Neuronal stem cell (in vitro differentiated cells): ENCODE measurements around the gene BBOX1.

Source experiments
- DNase-seq: peaks from one replicate; pipeline ENCODE4 v3.0.0-alpha.2; 2013; ENCODE audit warnings: low spot score
- H2AFZ ChIP-seq: one replicate; pipeline ENCODE4 v1.6.1; 2013; ENCODE audit warnings: mild to moderate bottlenecking, low read length, inconsistent platforms
- H2AK5ac ChIP-seq: 2 replicates; pipeline ENCODE4 v1.6.1; 2013; ENCODE audit warnings: low read depth, mild to moderate bottlenecking, inconsistent platforms, low read length, moderate library complexity, mixed read lengths
- H2BK120ac ChIP-seq: 2 replicates; pipeline ENCODE4 v1.6.1; 2013; ENCODE audit warnings: low read depth, mild to moderate bottlenecking, inconsistent platforms, low read length, moderate library complexity, mixed read lengths
- H2BK12ac ChIP-seq: one replicate; pipeline ENCODE4 v1.6.1; 2013; ENCODE audit warnings: low read length, inconsistent platforms
- H2BK15ac ChIP-seq: 2 replicates; pipeline ENCODE4 v1.6.1; 2013; ENCODE audit warnings: mild to moderate bottlenecking, low read length, inconsistent platforms, mixed read lengths
- H2BK5ac ChIP-seq: one replicate; pipeline ENCODE4 v1.6.1; 2013; ENCODE audit warnings: inconsistent platforms, mild to moderate bottlenecking, low read length, moderate library complexity
- H3K14ac ChIP-seq: one replicate; pipeline ENCODE4 v1.6.1; 2013; ENCODE audit warnings: low read length, inconsistent platforms
- H3K18ac ChIP-seq: 2 replicates; pipeline ENCODE4 v1.6.1; 2013; ENCODE audit warnings: low read length, inconsistent platforms
- H3K23ac ChIP-seq: 2 replicates; pipeline ENCODE4 v1.6.1; 2013; ENCODE audit warnings: low read depth, mild to moderate bottlenecking, mixed read lengths, low read length, inconsistent platforms; ENCODE audit not compliant: poor library complexity
- H3K27ac ChIP-seq: replicated peaks from 3 replicates; pipeline ENCODE4 v1.5.1; 2013; ENCODE audit warnings: low read length, inconsistent platforms
- H3K27me3 ChIP-seq, 3 experiments: 2 replicates each; pipeline ENCODE4 v1.6.1; 2013; ENCODE audit warnings: low read length in 3 of 3, mild to moderate bottlenecking in 2 of 3, inconsistent platforms in 1 of 3, low read depth in 1 of 3, mixed read lengths in 1 of 3, moderate library complexity in 1 of 3; ENCODE audit not compliant: control insufficient read depth in 3 of 3, insufficient read depth in 3 of 3
- H3K36me3 ChIP-seq, 2 donors: replicated peaks in 1 of 2; 2 replicates each; pipeline ENCODE4 v1.6.1; 2013; ENCODE audit warnings: low read length in 2 of 2; ENCODE audit not compliant: control insufficient read depth in 2 of 2, insufficient read depth in 2 of 2
- H3K4ac ChIP-seq: 2 replicates; pipeline ENCODE4 v1.6.1; 2013; ENCODE audit warnings: inconsistent platforms, mild to moderate bottlenecking, low read length, moderate library complexity
- H3K4me1 ChIP-seq, 2 donors: 1 replicate in 1 of 2; 2 replicates in 1 of 2; pipeline ENCODE4 v1.6.1; 2013; ENCODE audit warnings: low read length in 2 of 2, low read depth in 1 of 2; ENCODE audit not compliant: control insufficient read depth in 2 of 2, insufficient read depth in 1 of 2
- H3K4me2 ChIP-seq: one replicate; pipeline ENCODE4 v1.6.1; 2013; ENCODE audit warnings: mild to moderate bottlenecking, low read length, inconsistent platforms; ENCODE audit not compliant: insufficient read depth, poor library complexity, severe bottlenecking
- H3K4me3 ChIP-seq, 2 donors: 2 replicates each; pipeline ENCODE4 v1.5.1; 2013; ENCODE audit warnings: low read length in 2 of 2, mild to moderate bottlenecking in 2 of 2, inconsistent platforms in 1 of 2, moderate library complexity in 1 of 2
- H3K79me1 ChIP-seq: one replicate; pipeline ENCODE4 v1.6.1; 2013; ENCODE audit warnings: low read depth, mild to moderate bottlenecking, inconsistent platforms, low read length, moderate library complexity
- H3K9ac ChIP-seq: one replicate; pipeline ENCODE4 v1.6.1; 2013; ENCODE audit warnings: mild to moderate bottlenecking, low read depth, low read length, inconsistent platforms; ENCODE audit not compliant: poor library complexity
- H3K9me3 ChIP-seq, 2 donors: replicated peaks in 1 of 2; 2 replicates each; pipeline versions ENCODE3 to v1.6.1; 2013; ENCODE audit warnings: low read length in 2 of 2, mild to moderate bottlenecking in 2 of 2, inconsistent platforms in 1 of 2, low read depth in 1 of 2, mixed read lengths in 1 of 2, moderate library complexity in 1 of 2; ENCODE audit not compliant: control insufficient read depth in 2 of 2, insufficient read depth in 1 of 2
- H4K8ac ChIP-seq: one replicate; pipeline ENCODE4 v1.6.1; 2013; ENCODE audit warnings: low read depth, mild to moderate bottlenecking, inconsistent platforms, low read length, moderate library complexity
- H4K91ac ChIP-seq: one replicate; pipeline ENCODE4 v1.6.1; 2013; ENCODE audit warnings: low read length, low read depth, mild to moderate bottlenecking, inconsistent platforms; ENCODE audit not compliant: poor library complexity
- WGBS, 2 donors: extraction: QIAGEN DNeasy Blood & Tissue Kit; methylation state at CpG; one replicate each; pipeline ENCODE4 v1.1.7; 2013; ENCODE audit warnings: missing lambda C conversion rate in 2 of 2, mixed read lengths in 1 of 2; ENCODE audit not compliant: insufficient read length in 2 of 2, insufficient replicate concordance in 1 of 2; ENCODE audit errors: extremely low coverage in 2 of 2; 5-methylcytosine and 5-hydroxymethylcytosine counted together

Gene BBOX1

DNA sequence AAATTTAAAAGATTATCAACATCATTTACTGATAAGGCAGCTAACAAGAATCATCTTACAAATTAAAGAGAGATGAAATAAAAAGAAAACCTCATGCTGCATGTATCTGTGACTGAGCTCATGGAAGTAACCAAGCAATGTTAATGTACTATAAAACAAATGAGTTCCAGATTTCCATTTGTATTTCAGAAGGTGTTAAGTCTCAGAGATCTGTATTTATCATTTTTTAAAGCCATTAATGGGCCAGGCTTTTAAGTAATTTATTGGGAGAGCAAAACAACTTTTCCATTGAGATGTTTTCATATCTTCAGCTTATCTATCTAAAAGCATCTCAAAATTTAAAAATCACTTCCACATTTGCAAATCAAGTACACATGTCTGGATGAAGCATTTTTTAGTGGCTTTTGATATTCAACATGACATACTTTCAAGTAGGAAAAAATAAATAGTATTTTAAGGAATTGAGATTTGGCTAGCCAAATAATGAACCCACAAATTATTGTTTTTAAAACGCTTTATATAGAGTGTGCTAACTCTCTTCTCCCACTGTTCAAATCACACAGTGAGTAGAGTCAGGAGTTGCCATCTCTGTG is 17.9 kb upstream of the BBOX1 start:
- Histone ChIP-seq H3K4me3 (no peak overlapping the region), H3K14ac (no peak overlapping the region), H2BK5ac (no peak overlapping the region), H3K4ac (no peak overlapping the region), H3K36me3 (no peaks in the 10 kb centered on the region), H2BK15ac (no peak overlapping the region), H3K18ac (no peak overlapping the region), H3K9me3 (no peaks in the 10 kb centered on the region), H4K91ac (no peak overlapping the region), H2BK12ac (no peak overlapping the region), H2AK5ac (no peak overlapping the region), H3K9ac (no peak overlapping the region), H3K27ac (no peak overlapping the region), H2BK120ac (no peak overlapping the region), H3K23ac (no peak overlapping the region), H3K27me3 (peaks cover 0 to 3% (median 0%) of the 10 kb centered on the region in 3 experiments), H2AFZ (no peak overlapping the region), H3K4me1 (no peaks in the 10 kb centered on the region), H3K79me1 (no peaks in the 10 kb centered on the region), H4K8ac (no peak overlapping the region), H3K4me2 (no peak overlapping the region)
- no CpG with 5 or more reads among the region's 1 CpG for WGBS, 2 donors
- no peak for DNase-seq

DNA sequence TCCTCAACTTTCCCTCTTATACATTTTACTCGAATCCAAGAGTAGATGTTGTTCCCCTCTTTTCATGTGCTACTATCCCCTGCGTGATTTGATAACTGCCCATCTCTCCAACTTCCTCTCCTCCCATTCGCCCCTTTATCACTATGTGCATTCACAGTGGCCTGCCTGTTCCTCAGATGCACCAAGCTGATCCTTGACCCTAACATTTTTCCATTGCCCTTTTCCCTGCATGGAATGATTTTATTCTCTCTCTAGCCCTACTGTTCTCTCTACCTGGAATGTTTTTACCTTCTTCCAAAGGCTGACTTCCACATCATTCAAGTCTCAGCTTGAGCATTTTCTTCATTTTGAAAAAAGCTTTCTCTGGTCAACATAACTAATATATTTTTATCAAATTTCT is 15.8 kb upstream of the BBOX1 start:
- Histone ChIP-seq H3K14ac (no peak overlapping the region), H3K9me3 (no peaks in the 10 kb centered on the region), H3K4me1 (no peaks in the 10 kb centered on the region), H2AFZ (no peak overlapping the region), H3K23ac (no peak overlapping the region), H2BK12ac (no peak overlapping the region), H3K4me2 (no peak overlapping the region), H3K79me1 (no peaks in the 10 kb centered on the region), H3K27me3 (peaks cover 0 to 3% (median 0%) of the 10 kb centered on the region in 3 experiments), H3K36me3 (no peaks in the 10 kb centered on the region), H3K4me3 (no peak overlapping the region), H3K4ac (no peak overlapping the region), H3K9ac (no peak overlapping the region), H4K8ac (no peak overlapping the region), H4K91ac (no peak overlapping the region), H2BK5ac (no peak overlapping the region), H2BK15ac (no peak overlapping the region), H3K18ac (no peak overlapping the region), H3K27ac (no peak overlapping the region), H2BK120ac (no peak overlapping the region), H2AK5ac (no peak overlapping the region)
- no peak for DNase-seq
- WGBS, 2 donors: no CpG with 5 or more reads among the region's 3 CpGs

DNA sequence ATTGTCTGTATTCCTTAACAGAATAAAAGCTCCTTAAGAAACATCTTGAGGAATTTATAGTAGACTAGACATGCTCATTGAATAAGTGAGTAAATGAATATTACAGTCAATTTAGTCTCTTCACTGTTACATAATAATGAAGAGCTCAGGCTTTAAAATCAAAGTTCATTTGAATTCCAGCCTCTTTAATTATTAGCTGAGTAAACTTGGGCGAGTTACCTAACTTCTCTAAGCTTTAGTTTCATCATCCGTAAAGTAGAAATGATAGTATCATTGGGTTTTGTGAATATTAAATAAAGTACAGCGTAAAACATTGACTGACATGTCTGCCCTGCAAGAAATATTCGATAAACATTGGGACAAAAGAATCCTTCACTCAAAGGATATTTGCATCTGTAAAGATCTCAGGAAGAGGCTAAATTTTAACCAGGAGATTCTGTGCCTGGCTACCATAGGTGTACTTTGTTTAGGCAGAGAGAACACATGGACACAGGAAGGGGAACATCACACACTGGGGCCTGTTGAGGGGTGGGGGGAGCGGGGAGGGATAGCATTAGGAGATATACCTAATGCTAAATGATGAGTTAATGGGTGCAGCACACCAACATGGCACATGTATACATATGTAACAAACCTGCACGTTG is 15.2 kb upstream of the BBOX1 start:
- Histone ChIP-seq H2BK12ac (no peak overlapping the region), H3K79me1 (no peaks in the 10 kb centered on the region), H2BK120ac (no peak overlapping the region), H3K4ac (no peak overlapping the region), H3K23ac (no peak overlapping the region), H2BK5ac (no peak overlapping the region), H3K36me3 (no peaks in the 10 kb centered on the region), H3K4me2 (no peak overlapping the region), H4K8ac (no peak overlapping the region), H3K27ac (no peak overlapping the region), H3K9me3 (no peaks in the 10 kb centered on the region), H3K18ac (no peak overlapping the region), H3K4me1 (no peaks in the 10 kb centered on the region), H2BK15ac (no peak overlapping the region), H3K27me3 (peaks cover 0 to 3% (median 0%) of the 10 kb centered on the region in 3 experiments), H2AFZ (no peak overlapping the region), H4K91ac (no peak overlapping the region), H3K4me3 (no peak overlapping the region), H3K14ac (no peak overlapping the region), H2AK5ac (no peak overlapping the region), H3K9ac (no peak overlapping the region)
- no CpG with 5 or more reads among the region's 6 CpGs for WGBS, 2 donors
- DNase-seq: no peak

DNA sequence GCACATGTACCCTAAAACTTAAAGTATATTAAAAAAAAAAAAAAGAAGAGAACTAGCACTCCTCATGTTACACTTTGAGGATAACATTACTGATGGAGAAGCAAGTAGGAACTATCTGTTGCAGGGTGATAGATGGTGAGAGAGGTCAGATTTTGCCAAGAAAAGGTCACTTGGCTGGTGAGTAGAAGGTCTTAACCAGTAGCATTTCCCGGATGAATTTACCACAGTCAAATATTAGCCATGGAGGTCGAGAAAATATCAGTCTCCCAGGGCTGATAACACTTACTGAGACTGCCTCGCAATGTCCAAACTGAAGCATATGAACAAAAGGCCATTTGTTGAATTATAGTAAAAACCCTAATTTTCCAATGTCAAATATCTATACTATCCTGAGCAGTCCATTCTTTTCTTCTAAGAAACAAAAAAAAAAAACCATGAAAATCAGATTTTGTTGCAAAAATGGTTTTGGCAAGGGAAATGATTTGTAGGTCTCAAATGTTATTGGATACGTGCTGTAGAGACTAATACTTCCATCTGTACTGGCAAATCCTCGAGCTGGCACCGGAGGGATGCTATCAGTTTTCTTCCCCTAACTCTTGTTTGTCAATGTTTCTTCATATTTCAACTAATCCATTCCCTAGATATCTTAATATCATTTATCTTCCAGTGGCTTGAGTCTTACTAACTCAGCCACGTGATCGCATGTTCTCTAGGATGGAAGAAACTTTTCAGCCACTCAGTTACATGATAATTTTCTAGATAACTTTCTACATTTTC is 14.5 kb upstream of the BBOX1 start:
- Histone ChIP-seq H3K36me3 (no peaks in the 10 kb centered on the region), H3K18ac (no peak overlapping the region)

More for the DNA sequence above, 14.5 kb upstream of the BBOX1 start:
- H3K9me3 ChIP-seq: no peaks in the 10 kb centered on the region
- H2AFZ ChIP-seq: no peak overlapping the region
- H2AK5ac ChIP-seq: no peak overlapping the region
- H3K27me3 ChIP-seq: peaks cover 0 to 3% (median 0%) of the 10 kb centered on the region in 3 experiments
- H3K4me1 ChIP-seq: no peaks in the 10 kb centered on the region
- no peak overlapping the region for H2BK5ac ChIP-seq
- H3K14ac ChIP-seq: no peak overlapping the region
- no peak overlapping the region for H3K9ac ChIP-seq
- no peak overlapping the region for H3K27ac ChIP-seq
- no peak overlapping the region for H4K91ac ChIP-seq
- no peak overlapping the region for H2BK15ac ChIP-seq
- no peak overlapping the region for H3K4me2 ChIP-seq
- no peaks in the 10 kb centered on the region for H3K79me1 ChIP-seq
- no peak overlapping the region for H3K4me3 ChIP-seq
- no peak overlapping the region for H4K8ac ChIP-seq
- H3K4ac ChIP-seq: no peak overlapping the region
- no peak overlapping the region for H2BK120ac ChIP-seq
- no peak overlapping the region for H3K23ac ChIP-seq
- H2BK12ac ChIP-seq: no peak overlapping the region
- no CpG with 5 or more reads among the region's 8 CpGs for WGBS, 2 donors
- DNase-seq: no peak
